ENCODE data around the gene RUVBL2.

The RUVBL2 gene

GRCh38 chr19:48993175-48994034 is at the start of gene RUVBL2, which contains the start of gene GYS1:
Gene RUVBL2, plus strand, starts transcription at chr19:48993887. Its CDS starts 25 bp downstream, at chr19:48993912.
Gene GYS1, minus strand, starts transcription at chr19:48993309. Its CDS starts 197 bp downstream, at chr19:48993112.
- DNase-seq: peak; percentile 100

DNA sequence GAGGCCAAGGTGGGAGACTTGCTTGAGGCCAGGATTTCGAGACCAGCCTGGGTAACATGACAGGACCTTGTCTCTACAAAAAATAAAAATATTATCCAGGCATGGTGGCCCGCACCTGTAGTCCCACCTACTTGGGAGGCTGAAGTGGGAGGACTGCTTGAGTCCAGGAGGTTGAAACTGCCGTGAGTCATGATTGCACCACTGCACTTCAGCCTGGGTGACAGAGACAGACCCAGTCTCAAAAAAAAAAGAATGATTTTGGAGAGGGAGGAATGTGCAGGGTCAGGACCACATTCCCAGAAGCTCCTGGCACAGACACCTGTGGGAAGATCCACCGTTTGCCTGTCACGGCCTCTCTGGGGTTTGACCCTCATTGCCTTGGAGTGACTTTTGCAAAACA is 48.3 kb upstream of the RUVBL2 start:
- no peak for DNase-seq

- no peak for DNase-seq
Observed at GRCh38 chr19:48945817-48946216, 47.9 kb upstream of the RUVBL2 start.

GRCh38 chr19:48946463-48947257 is 47.0 kb upstream of the RUVBL2 start:
- no peak for DNase-seq

GRCh38 chr19:48947258-48947542 is 46.5 kb upstream of the RUVBL2 start:
- no peak for DNase-seq

GRCh38 chr19:48950159-48950558 is 43.5 kb upstream of the RUVBL2 start:
- no peak for DNase-seq

DNA sequence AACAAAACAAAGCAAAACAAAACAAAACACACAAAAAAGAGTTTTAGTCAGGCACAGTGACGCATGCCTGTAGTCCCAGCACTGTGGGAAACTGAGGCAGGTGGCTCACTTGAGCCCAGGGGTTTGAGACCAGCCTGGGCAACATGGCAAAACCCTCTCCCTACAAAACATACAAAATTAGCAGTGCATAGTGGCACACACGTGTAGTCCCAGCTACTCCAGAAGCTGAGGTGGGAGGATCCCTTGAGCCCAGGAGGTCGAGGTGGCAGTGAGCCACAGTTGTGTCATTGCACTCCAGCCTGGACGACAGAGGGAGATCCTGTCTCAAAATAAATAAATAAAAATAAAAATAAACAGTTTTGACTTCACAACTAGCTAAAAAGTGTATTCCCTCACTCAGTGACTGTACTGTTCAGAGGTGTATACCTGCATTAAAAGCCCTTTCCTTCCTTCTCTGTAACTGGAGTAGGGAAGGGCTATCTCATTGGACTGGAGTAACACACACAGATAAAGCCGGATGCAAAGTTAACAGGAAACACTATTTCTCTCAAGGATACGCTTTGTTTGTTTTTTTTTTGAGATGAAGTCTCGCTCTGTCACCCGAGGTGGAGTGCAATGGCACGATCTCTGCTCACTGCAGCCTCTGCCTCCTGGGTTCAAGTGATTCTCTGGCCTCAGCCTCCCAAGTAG is 42.7 kb upstream of the RUVBL2 start:
- no peak for DNase-seq

GRCh38 chr19:48953141-48953540 is 40.5 kb upstream of the RUVBL2 start:
- DNase-seq: no peak

- DNase-seq: no peak
Observed at GRCh38 chr19:48953990-48954594, 39.6 kb upstream of the RUVBL2 start.

- DNase-seq: peak; percentile 99
Observed at GRCh38 chr19:48954595-48955307, 38.9 kb upstream of the RUVBL2 start, which contains the start of gene BAX. Gene BAX, plus strand, starts transcription at chr19:48954875. Its CDS starts 54 bp downstream, at chr19:48954929.

DNA sequence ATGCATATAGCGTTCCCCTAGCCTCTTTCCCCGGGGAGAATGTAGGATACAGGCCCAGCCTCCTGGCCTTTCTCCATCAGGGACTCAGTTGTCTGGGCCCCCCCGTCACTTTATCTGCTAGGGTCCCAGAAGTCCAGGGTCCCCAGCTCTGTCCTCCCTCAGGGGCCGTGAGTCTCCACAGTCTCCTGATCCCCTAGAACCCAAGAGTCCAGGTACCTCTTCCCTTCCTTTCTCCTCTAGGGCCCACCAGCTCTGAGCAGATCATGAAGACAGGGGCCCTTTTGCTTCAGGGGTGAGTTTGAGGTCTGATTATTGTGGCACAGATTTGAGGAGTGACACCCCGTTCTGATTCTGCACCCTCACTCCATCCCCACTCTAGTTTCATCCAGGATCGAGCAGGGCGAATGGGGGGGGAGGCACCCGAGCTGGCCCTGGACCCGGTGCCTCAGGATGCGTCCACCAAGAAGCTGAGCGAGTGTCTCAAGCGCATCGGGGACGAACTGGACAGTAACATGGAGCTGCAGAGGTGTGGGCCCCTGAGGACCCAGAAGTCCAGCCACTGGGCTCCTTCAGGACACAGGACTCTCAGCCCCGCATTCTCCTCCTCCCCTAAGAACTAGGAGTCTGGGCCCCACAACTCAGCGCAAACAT is 38.3 kb upstream of the RUVBL2 start:
- DNase-seq: no peak

DNA sequence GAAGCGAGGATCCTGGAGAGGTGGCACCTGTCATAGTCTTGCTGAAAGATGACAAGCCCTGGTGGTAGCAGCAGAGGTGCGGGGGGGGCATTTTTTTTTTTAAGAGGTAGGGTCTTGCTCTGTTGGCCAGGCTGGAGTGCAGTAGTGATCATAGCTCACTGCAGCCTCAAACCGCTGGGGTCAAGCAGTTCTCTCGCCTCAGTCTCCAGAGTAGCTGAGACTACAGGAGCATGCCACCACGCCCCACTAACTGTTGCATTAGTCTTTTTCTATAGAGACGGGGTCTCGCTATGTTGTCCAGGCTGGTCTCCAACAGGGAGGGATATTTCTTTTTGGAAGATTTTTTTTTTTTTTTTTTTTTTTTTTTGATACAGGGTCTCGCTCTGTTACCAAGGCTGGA is 35.7 kb upstream of the RUVBL2 start:
- DNase-seq: no peak

- no peak for DNase-seq
Observed at GRCh38 chr19:48959341-48960239, 34.1 kb upstream of the RUVBL2 start.

GRCh38 chr19:48961051-48961649 is 32.5 kb upstream of the RUVBL2 start:
- no peak for DNase-seq

DNA sequence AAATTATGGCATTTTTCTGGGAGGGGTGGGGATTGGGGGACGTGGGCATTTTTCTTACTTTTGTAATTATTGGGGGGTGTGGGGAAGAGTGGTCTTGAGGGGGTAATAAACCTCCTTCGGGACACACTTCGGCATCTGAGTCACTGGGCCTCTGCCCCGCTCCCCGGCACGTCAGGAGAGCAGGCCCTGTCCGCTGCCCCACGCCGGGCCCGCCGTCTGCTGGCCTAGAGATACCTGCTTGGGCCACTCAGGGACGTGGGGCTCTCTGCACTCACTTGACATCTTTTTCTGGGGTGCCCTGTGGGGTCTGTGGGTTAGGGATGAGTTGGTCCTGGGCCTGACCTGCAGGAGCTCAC is 32.0 kb upstream of the RUVBL2 start:
- no peak for DNase-seq

- DNase-seq: no peak
Observed at GRCh38 chr19:48962029-48962848, 31.4 kb upstream of the RUVBL2 start.

DNA sequence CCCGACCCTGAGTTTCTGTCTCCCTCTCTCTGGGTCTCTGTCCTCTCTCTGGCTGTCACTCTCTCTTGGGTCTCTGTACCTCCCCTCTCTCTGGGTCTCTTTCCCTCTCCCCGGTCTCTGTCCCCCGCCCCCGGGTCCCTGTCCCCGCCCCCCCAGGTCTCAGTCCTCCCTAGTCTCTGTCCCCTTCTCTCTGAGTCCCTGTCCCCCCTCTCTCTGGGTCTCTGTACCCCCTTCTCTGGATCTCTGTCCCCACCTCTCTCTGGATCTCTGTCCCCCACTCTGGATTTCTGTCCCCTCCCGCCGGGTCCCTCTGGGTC is 30.9 kb upstream of the RUVBL2 start:
- DNase-seq: no peak

GRCh38 chr19:48963371-48964204 is 30.1 kb upstream of the RUVBL2 start:
- DNase-seq: peak; percentile 59
